ENCODE measurements around the gene TMEM171. TPM values are rescaled to one million over a fixed set of nuclear protein-coding genes. Genes with fewer than 3 reads are reported as not detected.

Gene TMEM171
- total and polyA plus RNA-seq, 2 donors (not counting 1 experiment from before 2014, with no cell fraction given) = not detected

- ATAC-seq (ENCODE audit: low read depth) = no peak
- 65% methylated on average over 4 of the region's 4 CpGs for WGBS (ENCODE audit: insufficient coverage)
These were observed 4.9 kb downstream of the TMEM171 start for GRCh38 chr5:73125289-73125688.

DNA sequence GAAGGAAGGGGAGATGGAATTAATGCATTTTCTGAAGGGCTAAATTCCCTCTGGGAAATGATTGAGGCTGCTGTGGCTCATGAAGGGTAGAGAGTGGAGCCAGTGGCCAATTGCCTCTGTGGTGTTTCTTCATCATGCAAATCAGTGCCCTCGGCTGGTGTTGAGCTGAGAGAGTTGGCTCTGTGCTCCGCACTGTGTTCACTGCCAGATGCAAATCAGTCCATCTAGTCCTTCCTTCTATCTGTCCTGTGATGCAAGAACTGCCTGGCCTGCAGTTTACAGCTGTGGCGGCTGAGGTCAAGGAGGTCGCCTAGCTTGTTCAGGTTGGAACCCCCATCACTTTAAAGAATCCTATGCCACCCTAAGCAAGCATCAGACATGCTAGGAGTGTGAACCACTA, 6.0 kb downstream of the TMEM171 start:
- Mint-ChIP-seq H3K9me3 (ENCODE audit: insufficient read depth) (no peaks in the 10 kb centered on the region), H3K4me3 (no peak overlapping the region), H3K27ac (no peak overlapping the region), H3K4me1 (peaks cover 4% of the 10 kb centered on the region), H3K27me3 (peaks cover 51% of the 10 kb centered on the region)
- Histone ChIP-seq H3K4me1 (ENCODE audit: control insufficient read depth in 2 of 2, insufficient read depth in 2 of 2, low read length in 2 of 2) (no peaks in the 10 kb centered on the region), H3K27ac (ENCODE audit: low read length in 2 of 2) (no peak overlapping the region), H3K9me3 (ENCODE audit: control extremely low read depth in 1 of 3, control insufficient read depth in 2 of 3, insufficient read depth in 1 of 3, low read length in 2 of 3) (peaks cover 0 to 3% (median 0%) of the 10 kb centered on the region in 3 donors), H3K9ac (ENCODE audit: low read length) (no peak overlapping the region), H2AFZ (ENCODE audit: insufficient read depth, low read depth, low read length, poor library complexity, severe bottlenecking) (no peak overlapping the region), H3K79me2 (ENCODE audit: control insufficient read depth, insufficient read depth, low read length) (no peaks in the 10 kb centered on the region), H3K36me3 (replicated peaks in 1 of 2; ENCODE audit: control extremely low read depth in 1 of 2, control insufficient read depth in 1 of 2, extremely low read depth in 1 of 2, insufficient read depth in 2 of 2, low read length in 1 of 2) (no peaks in the 10 kb centered on the region), H3K4me3 (ENCODE audit: control extremely low read depth in 1 of 5, extremely low read depth in 1 of 5, insufficient read depth in 1 of 5, low read depth in 2 of 5, low read length in 4 of 5) (no peak overlapping the region), H3K4me2 (replicated peaks; ENCODE audit: low read depth, low read length, poor library complexity, severe bottlenecking) (no peak overlapping the region), H3K27me3 (replicated peaks in 1 of 4; ENCODE audit: control extremely low read depth in 1 of 4, control insufficient read depth in 3 of 4, insufficient read depth in 4 of 4, low read length in 3 of 4) (peaks cover 0 to 20% (median 8%) of the 10 kb centered on the region in 4 experiments), H4K20me1 (ENCODE audit: control insufficient read depth, insufficient read depth, low read length, poor library complexity, severe bottlenecking) (no peaks in the 10 kb centered on the region)
- 94% methylated on average over 3 of the region's 4 CpGs for WGBS (ENCODE audit: insufficient coverage)
- POLR2A ChIA-PET = no interaction called here
- CTCF ChIA-PET = no interaction called here
- DNase-seq = no peak
- ATAC-seq (ENCODE audit: low read depth) = no peak
- intact Hi-C loops (cut with micrococcal nuclease) = no loop called here
- TF ChIP-seq EZH2 (IDR thresholded peaks at IDR 0.05; ENCODE audit: borderline replicate concordance, insufficient read depth, low read depth, low read length, poor library complexity, severe bottlenecking) = no peak
- TF ChIP-seq, protein P1, sequence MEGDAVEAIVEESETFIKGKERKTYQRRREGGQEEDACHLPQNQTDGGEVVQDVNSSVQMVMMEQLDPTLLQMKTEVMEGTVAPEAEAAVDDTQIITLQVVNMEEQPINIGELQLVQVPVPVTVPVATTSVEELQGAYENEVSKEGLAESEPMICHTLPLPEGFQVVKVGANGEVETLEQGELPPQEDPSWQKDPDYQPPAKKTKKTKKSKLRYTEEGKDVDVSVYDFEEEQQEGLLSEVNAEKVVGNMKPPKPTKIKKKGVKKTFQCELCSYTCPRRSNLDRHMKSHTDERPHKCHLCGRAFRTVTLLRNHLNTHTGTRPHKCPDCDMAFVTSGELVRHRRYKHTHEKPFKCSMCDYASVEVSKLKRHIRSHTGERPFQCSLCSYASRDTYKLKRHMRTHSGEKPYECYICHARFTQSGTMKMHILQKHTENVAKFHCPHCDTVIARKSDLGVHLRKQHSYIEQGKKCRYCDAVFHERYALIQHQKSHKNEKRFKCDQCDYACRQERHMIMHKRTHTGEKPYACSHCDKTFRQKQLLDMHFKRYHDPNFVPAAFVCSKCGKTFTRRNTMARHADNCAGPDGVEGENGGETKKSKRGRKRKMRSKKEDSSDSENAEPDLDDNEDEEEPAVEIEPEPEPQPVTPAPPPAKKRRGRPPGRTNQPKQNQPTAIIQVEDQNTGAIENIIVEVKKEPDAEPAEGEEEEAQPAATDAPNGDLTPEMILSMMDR (IDR thresholded peaks at IDR 0.05) = no peak

More at GRCh38 chr5:73125289-73125688, 4.9 kb downstream of the TMEM171 start:
- H4K20me1 ChIP-seq (ENCODE audit: control insufficient read depth, insufficient read depth, low read length, poor library complexity, severe bottlenecking) = no peaks in the 10 kb centered on the region
- H3K27me3 ChIP-seq (replicated peaks in 1 of 4; ENCODE audit: control extremely low read depth in 1 of 4, control insufficient read depth in 3 of 4, insufficient read depth in 4 of 4, low read length in 3 of 4) = peaks cover 0 to 23% (median 14%) of the 10 kb centered on the region in 4 experiments
- Mint-ChIP-seq H3K9me3 (ENCODE audit: insufficient read depth) (no peaks in the 10 kb centered on the region), H3K4me3 (no peak overlapping the region), H3K27me3 (peaks cover 59% of the 10 kb centered on the region), H3K27ac (no peak overlapping the region), H3K4me1 (peaks cover 8% of the 10 kb centered on the region)
- H3K4me2 ChIP-seq (replicated peaks; ENCODE audit: low read depth, low read length, poor library complexity, severe bottlenecking) = no peak overlapping the region
- H3K9ac ChIP-seq (ENCODE audit: low read length) = no peak overlapping the region
- POLR2A ChIA-PET = no interaction called here
- no peaks in the 10 kb centered on the region for H3K36me3 ChIP-seq (replicated peaks in 1 of 2; ENCODE audit: control extremely low read depth in 1 of 2, control insufficient read depth in 1 of 2, extremely low read depth in 1 of 2, insufficient read depth in 2 of 2, low read length in 1 of 2)
- no peak overlapping the region for H3K27ac ChIP-seq (ENCODE audit: low read length in 2 of 2)
- no peak overlapping the region for H3K4me3 ChIP-seq (ENCODE audit: control extremely low read depth in 1 of 5, extremely low read depth in 1 of 5, insufficient read depth in 1 of 5, low read depth in 2 of 5, low read length in 4 of 5)
- no peaks in the 10 kb centered on the region for H3K79me2 ChIP-seq (ENCODE audit: control insufficient read depth, insufficient read depth, low read length)
- H3K4me1 ChIP-seq (ENCODE audit: control insufficient read depth in 2 of 2, insufficient read depth in 2 of 2, low read length in 2 of 2) = no peaks in the 10 kb centered on the region
- no peak for TF ChIP-seq EZH2 (IDR thresholded peaks at IDR 0.05; ENCODE audit: borderline replicate concordance, insufficient read depth, low read depth, low read length, poor library complexity, severe bottlenecking)
- TF ChIP-seq, protein P1 (IDR thresholded peaks at IDR 0.05) = no peak
- peaks cover 0 to 3% (median 0%) of the 10 kb centered on the region in 3 donors for H3K9me3 ChIP-seq (ENCODE audit: control extremely low read depth in 1 of 3, control insufficient read depth in 2 of 3, insufficient read depth in 1 of 3, low read length in 2 of 3)
- CTCF ChIA-PET = no interaction called here
- intact Hi-C loops (cut with micrococcal nuclease) = no loop called here
- no peak for DNase-seq
- no peak overlapping the region for H2AFZ ChIP-seq (ENCODE audit: insufficient read depth, low read depth, low read length, poor library complexity, severe bottlenecking)

Data from B cell (primary cell).